Measurements from ENCODE around the gene LNP1. TPM values are rescaled to one million over a fixed set of nuclear protein-coding genes. Genes with fewer than 3 reads are reported as not detected.
"Not testable (repeated sequence)": the region's sequence is repeated elsewhere in the genome, so short reads cannot be mapped to it uniquely, and the experiment has no call there.

Gene LNP1
- polyA plus RNA-seq, 10 donors, result 4.8 to 8.1 (median 6.4) TPM

DNA sequence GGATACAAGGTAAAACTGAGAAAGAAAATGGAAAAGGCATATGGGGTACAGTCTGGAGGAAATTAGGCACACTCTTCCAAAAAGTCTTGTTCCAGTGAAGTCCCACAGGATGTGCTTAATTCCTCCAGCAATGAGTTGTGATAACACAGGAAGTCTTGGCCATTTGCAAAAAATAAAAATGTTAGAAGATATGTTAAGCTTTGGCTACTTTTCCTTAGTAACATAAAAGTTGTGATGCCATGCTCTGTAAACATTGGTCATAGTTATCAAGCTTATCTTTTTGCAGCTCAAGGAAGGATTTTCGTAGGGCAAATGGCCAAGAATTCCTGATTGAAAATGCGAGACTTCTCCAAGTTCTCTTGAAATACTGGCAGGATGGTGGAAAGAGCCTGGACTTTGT lies 26.4 kb downstream of the LNP1 start:
- DNase-seq, result peak in 2 of 3 donors; percentile 12 to 60

DNA sequence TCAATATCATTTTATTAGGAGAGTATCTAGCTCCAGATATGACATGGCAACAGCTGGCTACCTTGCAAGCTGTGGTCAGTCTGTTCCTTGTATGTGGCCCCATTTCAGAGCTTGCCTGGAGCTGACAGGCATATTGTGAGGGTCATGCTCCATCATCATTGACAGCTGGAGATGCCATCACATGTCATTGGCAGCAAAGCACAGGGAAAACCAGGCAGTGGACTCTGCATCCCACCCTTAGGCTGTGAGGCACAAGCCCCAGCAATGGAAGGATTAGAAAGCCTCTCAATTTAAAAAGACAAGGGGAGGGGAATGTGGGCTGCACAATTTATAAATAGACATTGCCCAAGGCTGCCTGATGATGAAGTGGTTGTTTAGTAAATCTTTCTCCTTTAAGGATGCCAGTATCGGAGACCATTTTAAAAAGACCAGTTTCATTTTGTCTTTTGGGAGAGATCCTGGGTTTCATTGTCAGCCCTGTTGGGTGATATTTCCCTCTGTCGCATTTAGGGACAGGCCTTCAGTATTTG lies 27.9 kb downstream of the LNP1 start:
- no peak for DNase-seq

DNA sequence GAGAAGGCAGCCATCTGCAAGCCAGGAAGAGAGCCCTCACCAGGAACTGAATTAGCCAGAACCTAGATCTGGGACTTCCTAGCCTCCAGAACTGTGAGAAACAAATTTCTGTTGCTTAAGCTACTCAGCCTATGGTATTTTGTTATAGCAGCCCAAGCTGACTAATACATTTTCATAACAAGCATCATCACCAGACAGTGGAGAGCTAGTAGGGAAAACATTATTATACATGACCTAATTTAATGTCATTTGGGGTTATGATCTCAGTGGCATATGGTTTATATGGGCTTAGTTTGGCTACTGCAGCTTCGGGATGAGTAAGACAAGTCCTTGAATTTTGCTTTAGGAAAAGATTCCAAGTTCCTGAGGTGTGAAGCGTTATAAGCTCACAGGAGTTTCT lies 35.6 kb downstream of the LNP1 start:
- peak in 1 of 3 donors; percentile 2 for DNase-seq

DNA sequence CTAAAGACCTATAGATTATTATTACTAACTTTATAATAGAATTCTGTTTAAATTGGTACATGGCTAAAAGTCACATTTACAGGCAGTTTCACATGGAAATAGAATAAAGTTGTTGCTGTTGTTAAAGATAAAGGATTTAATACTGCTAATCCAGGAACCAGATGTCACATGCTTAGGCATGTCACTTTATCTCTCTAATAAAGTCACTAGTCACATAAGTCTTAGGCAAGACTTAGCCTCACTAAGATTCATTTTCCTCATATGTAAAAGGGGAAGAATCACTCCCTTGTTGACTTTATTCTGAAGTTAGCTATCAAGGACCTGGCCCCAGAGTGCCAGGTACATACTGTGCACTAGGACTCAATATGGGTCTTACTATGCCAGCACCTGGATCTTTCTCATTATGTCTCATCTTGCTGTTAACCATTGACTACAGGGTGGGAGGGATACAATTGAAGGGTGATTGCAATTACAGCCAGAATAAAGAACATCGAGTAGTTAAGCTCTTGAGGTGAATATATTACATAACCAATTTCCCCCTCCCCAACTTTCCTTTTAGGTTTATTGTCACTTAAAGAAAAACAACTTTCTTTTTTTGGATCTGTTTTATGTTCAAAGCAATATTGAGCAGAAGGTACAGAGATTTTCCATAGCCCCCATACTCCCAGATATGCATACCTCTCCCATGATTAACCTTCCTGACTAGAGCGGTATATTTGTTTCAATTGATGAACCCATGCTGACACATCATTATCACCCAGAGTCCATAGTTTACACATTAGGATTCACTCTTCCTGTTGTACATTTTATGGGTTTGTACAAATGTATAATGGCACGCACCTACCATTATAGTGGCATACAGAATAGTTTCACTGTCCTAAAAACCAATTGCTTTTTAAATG lies 36.6 kb downstream of the LNP1 start:
- DNase-seq, result no peak

DNA sequence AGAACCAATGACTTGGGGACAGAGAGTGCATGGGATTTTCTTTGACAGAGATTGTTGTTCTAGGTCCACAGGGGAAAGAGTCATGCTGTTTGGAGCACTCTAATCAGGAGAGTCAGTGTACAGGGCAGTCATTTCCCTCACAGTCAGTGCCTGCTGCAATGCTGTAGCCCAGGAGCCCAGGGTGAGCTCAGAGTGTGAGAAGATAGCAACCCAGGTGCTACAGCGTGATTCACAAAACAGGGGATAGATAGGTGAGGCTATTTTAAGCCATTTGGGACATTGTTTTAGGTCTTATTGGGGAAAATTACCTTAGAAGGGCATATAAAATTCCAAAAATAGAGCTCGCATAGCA lies 37.3 kb downstream of the LNP1 start:
- DNase-seq, result no peak

DNA sequence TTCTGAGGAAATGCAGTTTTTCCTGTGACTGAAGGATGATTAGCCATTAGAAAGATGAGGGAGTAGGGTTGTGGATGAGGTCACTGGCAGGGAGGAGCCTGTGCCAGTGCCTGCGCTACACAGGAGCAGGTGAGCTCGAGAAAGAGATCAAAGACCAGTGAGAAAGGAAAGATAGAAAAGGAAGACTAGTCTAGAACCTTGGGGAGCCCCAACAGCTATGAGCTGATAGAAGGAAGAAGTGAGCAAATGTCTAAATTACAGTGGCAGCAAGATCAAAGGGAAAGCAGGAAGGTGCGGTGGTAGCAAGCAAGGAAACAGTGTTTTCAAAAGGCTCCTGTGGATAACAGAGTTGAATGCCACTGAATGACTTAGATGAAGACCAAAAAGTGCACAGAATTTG lies 39.6 kb downstream of the LNP1 start:
- DNase-seq, result no peak

DNA sequence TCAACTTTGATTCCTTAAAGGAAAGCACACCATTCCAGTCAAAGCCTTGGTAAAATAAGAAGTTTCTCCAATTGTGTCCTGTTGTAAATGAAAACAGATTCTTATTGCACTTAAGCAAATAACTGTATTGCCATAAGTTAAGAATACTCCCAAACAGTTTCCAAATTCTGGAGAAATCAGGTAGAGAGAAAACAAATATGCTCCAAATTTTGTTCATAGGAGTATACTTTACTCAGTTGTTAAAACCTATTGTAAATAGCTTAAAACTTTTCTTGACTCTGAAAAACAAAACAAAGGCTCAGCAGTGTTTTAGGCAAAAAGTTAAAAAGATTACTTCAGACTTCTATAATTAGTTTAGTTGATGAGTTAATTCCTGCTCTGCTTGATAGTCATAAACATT lies 42.4 kb downstream of the LNP1 start:
- DNase-seq, result no peak

DNA sequence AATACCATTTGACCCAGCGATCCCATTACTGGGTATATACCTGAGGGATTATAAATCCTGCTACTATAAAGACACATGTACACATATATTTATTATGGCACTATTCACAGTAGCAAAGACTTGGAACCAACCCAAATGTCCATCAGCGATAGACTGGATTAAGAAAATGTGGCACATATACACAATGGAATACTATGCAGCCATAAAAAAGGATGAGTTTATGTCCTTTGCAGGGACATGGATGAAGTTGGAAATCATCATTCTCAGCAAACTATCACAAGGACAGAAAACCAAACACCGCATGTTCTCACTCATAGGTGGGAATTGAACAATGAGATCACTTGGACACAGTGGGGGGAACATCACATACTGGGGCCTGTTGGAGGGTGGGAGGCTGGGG lies 45.7 kb downstream of the LNP1 start:
- not testable (repeated sequence) for DNase-seq

DNA sequence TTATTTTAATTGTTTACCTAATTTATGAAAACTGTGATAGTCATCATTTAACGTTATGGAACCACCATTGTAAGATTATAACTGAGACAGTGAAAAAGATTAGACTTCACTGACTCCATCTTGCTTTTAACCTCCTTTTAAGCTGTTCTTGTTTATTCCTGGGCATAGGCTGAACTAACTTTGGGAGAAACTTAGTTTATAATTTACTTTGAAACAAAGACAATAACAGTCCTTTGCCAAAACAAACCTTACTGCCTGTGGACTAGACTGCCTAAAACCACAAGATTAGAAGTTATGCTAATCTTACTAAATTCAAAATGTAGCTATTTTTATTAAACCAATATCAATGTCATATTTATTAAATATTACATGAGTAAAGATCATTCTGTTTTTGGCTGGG lies 46.7 kb downstream of the LNP1 start:
- DNase-seq, result no peak

DNA sequence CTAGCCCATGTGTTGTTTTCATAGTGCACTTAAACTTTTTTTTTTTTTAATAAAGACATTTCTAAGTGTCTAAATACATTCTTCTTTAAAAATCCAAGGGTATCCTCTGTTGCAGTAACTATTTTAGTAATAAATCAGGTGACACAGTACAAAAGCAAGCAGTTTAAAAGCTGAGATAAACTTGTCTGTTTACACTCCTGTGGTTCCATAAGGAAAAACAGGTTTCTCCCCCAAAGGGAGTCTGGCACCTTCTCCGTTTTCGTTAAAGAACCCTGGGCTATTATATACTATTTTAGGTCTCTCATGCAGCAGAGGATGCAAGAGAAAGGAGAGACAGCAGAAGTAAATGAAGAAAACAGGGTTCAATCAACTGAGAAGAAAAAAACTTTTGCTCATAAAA lies 47.9 kb downstream of the LNP1 start:
- DNase-seq, result no peak

DNA sequence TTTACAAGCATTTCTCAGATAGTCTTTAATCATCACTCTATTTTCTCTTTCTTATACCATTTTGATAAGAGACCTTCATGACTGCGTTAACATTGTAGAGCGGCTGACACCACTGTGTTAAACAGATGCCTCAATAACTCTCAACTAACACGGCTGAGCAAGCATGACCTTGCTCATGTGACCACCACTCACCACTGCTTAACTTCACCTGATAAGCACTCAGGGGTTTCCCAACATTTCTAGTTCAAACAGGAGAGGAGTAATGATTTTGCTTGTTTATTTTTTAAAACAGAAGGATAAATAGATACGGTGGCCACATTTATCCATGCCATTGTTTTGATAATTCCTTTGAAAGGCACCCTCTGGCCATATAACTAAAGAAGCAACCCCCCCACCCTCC lies 53.3 kb downstream of the LNP1 start:
- no peak for DNase-seq

DNA sequence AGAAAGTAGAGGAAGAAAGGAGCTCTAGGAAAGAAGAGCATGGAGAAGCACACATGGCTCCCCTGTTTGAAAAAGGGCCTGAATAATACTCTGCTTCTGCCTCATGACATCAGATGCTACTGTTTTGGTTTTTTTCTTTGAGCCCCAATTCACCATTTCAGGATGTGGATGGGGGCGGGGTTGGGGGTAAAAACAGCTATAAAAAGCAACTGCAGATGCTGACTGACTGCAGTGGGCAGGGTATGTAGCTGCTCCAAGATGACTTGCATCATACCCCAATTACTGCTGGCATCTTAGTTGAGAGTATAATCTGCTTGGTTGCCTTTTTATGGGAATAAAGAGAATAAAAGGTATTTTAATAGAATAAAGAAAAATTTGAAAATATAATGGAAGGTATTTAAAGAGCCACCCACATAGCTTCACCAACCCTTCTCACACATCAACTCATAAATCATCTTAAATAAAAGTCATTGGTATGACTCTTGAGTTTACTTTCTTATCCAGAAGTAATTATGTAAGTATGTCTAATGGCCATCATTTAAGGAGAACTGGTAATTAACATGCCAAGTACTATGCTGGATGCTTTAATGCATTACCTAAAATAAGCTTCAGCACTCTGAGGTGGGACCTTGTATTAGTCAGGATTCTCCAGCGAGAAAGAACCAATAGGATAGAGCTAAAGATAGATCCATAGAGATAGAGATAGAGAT lies 54.7 kb downstream of the LNP1 start:
- DNase-seq, result no peak

DNA sequence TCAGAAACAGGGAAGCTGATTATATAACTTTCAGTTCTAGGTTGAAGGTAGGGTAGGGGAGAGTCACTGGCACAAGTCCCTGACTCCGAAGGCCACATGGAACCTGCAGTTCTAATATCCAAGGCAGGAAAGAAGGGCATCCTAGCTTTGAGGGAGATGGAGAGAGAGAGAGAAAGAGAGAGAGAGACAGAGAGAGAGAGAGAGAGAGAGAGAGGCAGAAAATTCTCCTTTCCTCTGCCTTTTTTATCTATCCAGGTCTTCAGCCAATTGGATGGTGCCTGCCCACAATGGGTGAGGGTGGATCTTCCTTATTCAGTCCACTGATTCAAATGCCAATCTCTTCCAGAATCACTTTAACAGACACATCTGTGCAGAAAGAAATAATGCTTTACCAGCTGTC lies 55.4 kb downstream of the LNP1 start:
- no peak for DNase-seq

DNA sequence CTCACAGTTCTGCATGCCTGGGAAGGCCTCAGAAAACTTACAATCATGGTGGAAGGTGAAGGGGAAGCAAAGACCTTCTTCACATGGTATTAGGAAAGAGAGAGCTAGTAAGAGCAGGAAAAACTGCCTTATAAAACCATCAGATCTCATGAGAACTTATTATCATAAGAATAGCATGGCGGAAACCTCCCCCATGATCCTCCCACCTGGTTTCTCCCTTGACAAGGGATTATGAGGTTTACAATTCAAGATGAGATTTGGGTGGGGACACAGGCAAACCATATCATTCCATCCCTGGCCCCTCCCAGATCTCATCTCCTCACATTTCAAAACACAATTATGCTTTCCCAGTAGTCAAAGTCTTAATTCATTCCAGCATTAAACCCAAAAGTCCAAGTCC lies 56.5 kb downstream of the LNP1 start:
- DNase-seq, result no peak

DNA sequence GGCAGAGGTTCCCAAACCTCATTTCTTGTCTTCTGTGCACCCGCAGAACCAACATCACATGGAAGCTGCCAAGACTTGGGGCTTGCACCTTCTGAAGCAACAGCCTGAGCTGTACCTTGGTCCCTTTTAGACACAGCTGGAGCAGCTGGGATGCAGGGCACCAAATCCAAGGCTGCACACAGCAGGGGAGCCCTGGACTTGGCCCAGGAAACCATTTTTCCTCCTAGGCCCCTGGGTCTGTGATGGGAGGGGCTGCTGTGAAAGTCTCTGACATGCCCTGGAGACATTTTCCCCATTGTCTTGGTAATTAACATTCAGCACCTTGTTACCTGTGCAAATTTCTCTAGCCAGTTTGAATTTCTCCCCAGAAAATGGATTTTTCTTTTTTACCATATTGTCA lies 57.5 kb downstream of the LNP1 start:
- no peak for DNase-seq

DNA sequence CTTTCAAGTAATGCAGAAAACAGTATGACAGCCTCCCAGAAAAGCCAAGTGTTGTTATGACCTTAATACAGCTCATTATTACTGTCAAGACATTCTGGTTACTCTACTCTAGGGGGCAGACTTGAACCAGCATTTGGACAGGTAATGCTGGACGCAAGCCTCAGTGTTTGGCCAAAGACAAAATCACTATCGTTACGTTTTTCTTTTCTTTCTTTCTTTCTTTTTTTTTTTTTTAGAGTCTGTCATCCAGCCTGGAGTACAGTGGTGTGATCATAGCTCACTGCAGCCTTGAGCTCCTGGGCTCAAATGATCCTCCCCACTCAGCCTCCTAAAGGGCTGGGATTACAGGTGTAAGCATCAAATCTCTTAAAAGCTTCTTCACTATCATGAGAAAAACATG lies 61.7 kb downstream of the LNP1 start:
- peak; percentile 37 to 53 (median 43) for DNase-seq

DNA sequence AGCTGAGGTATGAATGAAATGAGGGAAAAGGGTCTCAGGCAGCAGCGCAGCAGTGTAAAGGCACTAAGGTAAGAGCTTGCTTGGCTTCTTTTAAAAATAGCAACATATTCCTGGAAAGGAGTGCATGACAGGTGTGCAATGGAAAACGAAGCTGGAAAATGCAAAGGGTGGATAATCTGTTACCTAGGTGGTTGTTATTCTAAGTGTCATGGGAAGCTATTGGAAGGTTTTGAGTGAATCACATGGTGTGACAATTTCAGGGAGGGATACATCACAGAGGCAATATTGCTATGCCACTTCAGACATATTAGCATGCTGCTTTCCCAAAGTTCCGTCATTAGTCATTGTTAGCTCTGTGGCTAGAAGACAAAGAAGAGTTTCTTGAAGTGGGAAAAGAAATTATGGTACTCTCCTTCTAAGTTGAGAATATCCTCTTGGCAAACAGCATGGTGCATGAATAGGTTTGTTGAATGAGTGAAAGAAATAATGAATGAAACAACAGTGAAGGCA lies 62.4 kb downstream of the LNP1 start:
- DNase-seq, result no peak

DNA sequence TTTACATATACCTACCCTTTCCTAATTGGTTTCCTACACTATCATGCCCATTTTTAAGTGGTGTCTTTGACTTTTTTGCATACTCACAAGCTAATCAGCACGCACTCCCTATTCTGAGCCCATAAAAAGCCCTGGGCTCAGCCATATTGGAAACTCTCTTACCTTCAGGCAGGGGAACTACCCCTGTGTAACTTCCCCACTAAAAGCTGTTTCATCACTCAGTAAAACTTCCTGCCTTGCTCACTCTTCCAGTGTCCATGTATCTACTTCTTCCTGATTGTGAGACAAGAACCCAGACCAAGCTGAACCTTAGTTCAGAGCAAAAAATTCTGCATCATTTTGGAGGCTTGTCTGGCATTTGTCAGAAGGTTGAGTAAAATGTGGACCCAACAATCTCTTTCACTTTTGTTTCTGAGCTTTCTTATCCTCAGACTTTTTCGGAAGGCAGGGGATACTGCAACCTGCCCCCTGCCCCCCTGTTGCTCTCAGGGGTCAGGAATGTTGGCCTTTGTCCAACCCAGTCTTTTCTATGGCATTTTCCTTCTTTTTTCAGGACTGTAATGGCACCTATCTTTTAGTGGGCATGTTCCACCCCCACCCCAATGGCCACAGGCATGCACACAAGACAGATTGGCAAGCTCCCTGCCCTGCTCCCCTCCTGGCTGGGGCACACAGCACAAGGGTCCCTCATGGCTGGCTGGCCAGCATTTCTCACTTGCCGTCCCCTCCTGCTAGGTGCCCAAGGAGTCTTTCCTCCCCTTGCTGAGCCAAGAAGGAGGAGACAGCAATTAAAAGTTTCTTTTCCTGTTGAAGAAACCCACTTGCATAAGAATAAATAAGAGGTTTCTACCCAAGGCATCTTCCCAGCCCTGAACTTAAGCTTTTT lies 64.8 kb downstream of the LNP1 start:
- DNase-seq, result no peak

DNA sequence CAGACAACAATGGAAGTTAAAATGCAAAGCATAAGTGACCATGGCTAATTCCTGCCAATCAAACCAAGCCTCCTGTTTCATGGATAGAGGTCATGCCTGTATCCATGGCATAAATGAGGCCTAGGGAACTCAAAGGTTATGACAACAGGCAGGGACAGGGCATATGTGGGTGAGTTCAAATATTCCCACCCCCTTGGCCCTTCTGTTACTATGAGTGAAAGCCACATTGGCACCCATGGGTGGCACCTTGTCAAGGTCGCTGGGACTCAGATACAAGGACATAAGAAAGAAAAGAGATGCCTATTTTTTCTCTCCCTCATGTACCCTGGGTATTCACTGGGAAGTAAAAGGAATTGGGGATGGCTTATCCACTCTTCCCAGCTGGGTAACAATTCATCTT lies 65.8 kb downstream of the LNP1 start:
- DNase-seq, result no peak

DNA sequence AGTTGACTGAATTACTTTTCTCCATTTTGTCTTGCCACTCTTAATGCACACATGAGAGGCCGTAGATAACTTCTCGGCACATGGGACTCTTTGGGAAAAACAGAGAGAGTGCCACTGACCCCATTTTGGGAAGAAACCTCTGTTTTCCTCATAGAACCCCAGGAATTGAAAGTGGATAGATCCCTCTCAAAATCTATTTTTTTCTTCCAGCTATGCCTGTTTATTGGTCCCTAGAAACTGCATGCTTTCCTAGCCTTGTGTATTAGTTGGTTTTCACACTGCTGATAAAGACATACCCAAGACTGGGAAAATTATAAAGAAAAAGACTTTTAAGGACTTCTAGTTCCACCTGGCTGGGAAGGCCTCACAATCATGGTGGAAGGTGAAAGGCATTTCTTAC lies 67.3 kb downstream of the LNP1 start:
- DNase-seq, result no peak

DNA sequence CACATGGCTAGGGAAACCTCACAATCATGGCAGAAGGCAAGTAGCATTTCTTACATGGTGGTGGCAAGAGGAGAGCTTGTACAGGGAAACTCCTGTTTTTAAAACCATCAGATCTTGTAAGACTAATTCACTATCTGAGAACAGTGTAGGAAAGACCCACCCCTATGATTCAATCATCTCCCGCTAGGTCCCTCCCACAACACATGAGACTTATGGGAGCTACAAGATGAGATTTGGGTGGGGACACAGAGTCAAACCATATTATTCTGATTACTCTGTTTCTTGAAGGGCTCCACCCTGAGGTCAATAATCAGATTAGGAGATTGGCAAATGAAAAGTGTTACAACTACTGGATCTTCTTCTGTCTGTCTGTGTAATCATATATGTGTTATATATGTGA lies 69.6 kb downstream of the LNP1 start:
- no peak for DNase-seq

DNA sequence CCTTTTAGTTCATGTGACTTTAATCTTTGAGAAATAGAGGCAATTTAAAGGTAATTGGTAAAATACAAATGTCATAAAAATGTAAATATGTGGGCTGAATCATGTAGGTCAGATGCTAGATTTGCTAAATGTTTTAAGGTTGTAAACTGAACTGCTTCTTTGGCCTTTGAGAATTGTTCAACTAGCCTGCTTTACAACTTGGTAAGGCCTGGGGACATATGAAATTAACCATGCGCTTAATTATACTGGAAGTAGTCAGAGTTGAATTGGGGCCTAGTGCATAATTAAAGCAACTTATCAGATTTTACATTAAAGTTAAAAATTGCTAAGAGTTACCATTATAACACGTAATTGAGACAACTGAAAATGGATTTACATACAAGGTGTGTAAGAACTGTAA lies 70.1 kb downstream of the LNP1 start:
- no peak for DNase-seq

Measured in muscle of back (tissue), 11 donors.